A549 (cell line): ENCODE measurements around the gene FAM161A. TPM values are rescaled to one million over a fixed set of nuclear protein-coding genes. Genes with fewer than 3 reads are reported as not detected.
"Not testable (repeated sequence)": the region's sequence is repeated elsewhere in the genome, so short reads cannot be mapped to it uniquely, and the experiment has no call there.

Source experiments
- ATAC-seq, 2 experiments: fragments of 200-7000 bp in 1 of 2; fragments of >200 bp in 1 of 2; cut with Nextera tagmentation in 1 of 2; cut with Tn5 transposase in 1 of 2; 3 replicates each; pipeline versions ENCODE4 v1.8.0 to v1.9.1; 2018 to 2020; ENCODE audit warnings: mild to moderate bottlenecking in 1 of 2, moderate library complexity in 1 of 2
- CTCF ChIA-PET: fragments of 300-600 bp; sonication (Branson Sonifier 250); formaldehyde crosslinking; extraction: SDS; loops from one replicate; lab custom pipeline; 2021; ENCODE audit warnings: antibody characterized with exemption, inconsistent platforms; lab: Yijun Ruan, JAX
- POLR2A ChIA-PET: fragments of 350-600 bp; formaldehyde crosslinking; extraction: SDS; loops from one replicate; lab custom pipeline; 2021; ENCODE audit warnings: antibody characterized with exemption, inconsistent platforms; lab: Yijun Ruan, JAX
- DNase-seq, 2 experiments: peaks; one replicate each; pipeline versions ENCODE4 v3.0.0 to v3.0.0-alpha.2; 2011 to 2016; ENCODE audit warnings: low read depth in 1 of 2, low spot score in 1 of 2
- FAIRE-seq: peaks from 2 replicates; lab custom pipeline; 2011; peaks lifted over from hg19 to GRCh38; lab: Jason Lieb, UNC
- H3K27ac ChIP-seq, 2 experiments: fragments of >200 bp; sonication (Bioruptor Twin); formaldehyde crosslinking; 3 replicates each; pipeline ENCODE4 v1.5.1; 2016 to 2017
- H3K4me1 ChIP-seq: fragments of >200 bp; sonication (Bioruptor Twin); formaldehyde crosslinking; 3 replicates; pipeline ENCODE4 v1.6.1; 2016
- H3K4me2 ChIP-seq: fragments of >200 bp; sonication (Bioruptor Twin); formaldehyde crosslinking; 3 replicates; pipeline ENCODE4 v1.6.1; 2016
- H3K4me3 ChIP-seq: fragments of >200 bp; sonication (Bioruptor Twin); formaldehyde crosslinking; 3 replicates; pipeline ENCODE4 v1.5.1; 2016
- H3K9me3 ChIP-seq: fragments of >200 bp; sonication (Bioruptor Twin); formaldehyde crosslinking; 3 replicates; pipeline ENCODE4 v1.6.1; 2016
- E2F6 ChIP-seq: IDR thresholded peaks from 2 replicates; pipeline ENCODE4 v1.6.1; 2012; ENCODE audit warnings: low read depth, borderline replicate concordance
- ESRRA ChIP-seq: fragments of 150-350 bp; IDR thresholded peaks from 2 replicates; pipeline ENCODE4 v1.6.1; 2014; ENCODE audit warnings: mild to moderate bottlenecking, low read length, borderline replicate concordance
- FOSL2 ChIP-seq, 2 experiments: fragments of 450-650 bp in 1 of 2; fragments of >200 bp in 1 of 2; sonication (Bioruptor Twin) in 1 of 2; formaldehyde crosslinking; IDR thresholded peaks; 2 replicates each; pipeline versions ENCODE4 v1.5.0 to v1.6.1; 2016 to 2020; ENCODE audit warnings: mild to moderate bottlenecking in 1 of 2, moderate library complexity in 1 of 2
- GATA3 ChIP-seq: IDR thresholded peaks from 2 replicates; pipeline ENCODE4 v1.6.1; 2012; ENCODE audit warnings: borderline replicate concordance
- HDAC2 ChIP-seq: fragments of 200-600 bp; sonication (generic); IDR thresholded peaks from 2 replicates; pipeline ENCODE4 v1.6.1; 2016
- HEYL ChIP-seq: fragments of 250-450 bp; sonication (Bioruptor Pico); IDR thresholded peaks from 2 replicates; pipeline ENCODE4 v1.8.0; 2021; ENCODE audit warnings: mild to moderate bottlenecking, moderate library complexity
- HMGXB4 ChIP-seq: fragments of 250-450 bp; sonication (Bioruptor Pico); IDR thresholded peaks from 2 replicates; pipeline ENCODE4 v1.5.0; 2021; ENCODE audit warnings: mild to moderate bottlenecking, moderate library complexity, borderline replicate concordance
- HOXA7 ChIP-seq: fragments of 250-450 bp; sonication (Bioruptor Pico); IDR thresholded peaks from 2 replicates; pipeline ENCODE4 v1.5.0; 2020; ENCODE audit warnings: mild to moderate bottlenecking, moderate library complexity
- JUN ChIP-seq, 2 experiments: fragments of >200 bp; sonication (Bioruptor Twin); formaldehyde crosslinking; IDR thresholded peaks; 2 replicates in 1 of 2; 3 replicates in 1 of 2; pipeline ENCODE4 v1.6.1; 2016 to 2017
- MAZ ChIP-seq: fragments of 150-350 bp; IDR thresholded peaks from 2 replicates; pipeline ENCODE4 v1.6.1; 2014; ENCODE audit warnings: antibody characterized with exemption, low read depth, low read length, borderline replicate concordance
- MYC ChIP-seq: IDR thresholded peaks from 2 replicates; pipeline ENCODE4 v1.6.1; 2012; ENCODE audit warnings: mild to moderate bottlenecking, inconsistent platforms, low read length, improper control_type of control experiment, borderline replicate concordance
- NFE2L2 ChIP-seq: fragments of 150-350 bp; conservative IDR thresholded peaks from 2 replicates; pipeline ENCODE4 v1.6.1; 2014; ENCODE audit warnings: low read length
- NR3C1 ChIP-seq: fragments of >200 bp; sonication (Bioruptor Twin); formaldehyde crosslinking; IDR thresholded peaks from 3 replicates; pipeline ENCODE4 v1.6.1; 2017
- PHF8 ChIP-seq: fragments of 200-600 bp; sonication (generic); IDR thresholded peaks from 2 replicates; pipeline ENCODE4 v1.6.1; 2016; ENCODE audit warnings: low read depth, mild to moderate bottlenecking, antibody characterized with exemption, moderate library complexity, borderline replicate concordance
- RFX5 ChIP-seq: fragments of 450-650 bp; IDR thresholded peaks from 2 replicates; pipeline ENCODE4 v1.7.1; 2014; ENCODE audit warnings: antibody characterized with exemption, mild to moderate bottlenecking, moderate library complexity
- SREBF2 ChIP-seq: fragments of 450-650 bp; IDR thresholded peaks from 2 replicates; pipeline ENCODE4 v1.6.1; 2014; ENCODE audit warnings: mild to moderate bottlenecking, moderate library complexity
- TFCP2L1 ChIP-seq: fragments of 250-450 bp; sonication (Bioruptor Pico); IDR thresholded peaks from 2 replicates; pipeline ENCODE4 v1.5.0; 2021; ENCODE audit warnings: mild to moderate bottlenecking
- ZNF302 ChIP-seq: fragments of 250-450 bp; sonication (Bioruptor Pico); IDR thresholded peaks from 2 replicates; pipeline ENCODE4 v1.9.0; 2021; ENCODE audit warnings: inconsistent platforms, mild to moderate bottlenecking, moderate library complexity
- WGBS: methylation state at CpG from one replicate; pipeline ENCODE4 v1.1.6; 2017; ENCODE audit errors: missing lambda C conversion rate; 5-methylcytosine and 5-hydroxymethylcytosine counted together
- polyA plus RNA-seq, 4 experiments: library from polyadenylated mRNA; depleted of rRNA in 3 of 4; stranded (reverse); fragments of >200 nt; fragmentation: RNase III in 1 of 4; extraction: RNeasy Plus Mini Kit Qiagen cat#74134 plus additional on column Dnase treatment in 1 of 4; gene quantifications; 2 replicates in 3 of 4; 3 replicates in 1 of 4; pipeline ENCODE4 v1.2.3, GENCODE V29; 2011 to 2017

The FAM161A gene
- polyA plus RNA-seq, 2 of the 4 experiments (the other 2 are of a cell fraction) = 5.8 to 11.8 TPM

GRCh38 chr2:61876400-61876799 lies 22.5 kb upstream of the FAM161A start:
- no peak for ATAC-seq
- H3K4me1 ChIP-seq = peaks cover 41% of the 10 kb centered on the region
- H3K4me3 ChIP-seq = no peak overlapping the region
- ChIA-PET POLR2A (no interaction called here), CTCF (interaction anchor here (1.1 kb wide), 1 partner anchor 25 kb away, joined by 5 read pairs; no protein-coding TSS in a partner anchor)
- 70% methylated on average over 1 of the region's 1 CpG for WGBS
- peak overlapping the region; percentile 2 to 65; a peak in 2 of 6 replicates for H3K27ac ChIP-seq
- no peak for TF ChIP-seq HEYL
- TF ChIP-seq NFE2L2 = no peak
- no peak for TF ChIP-seq HMGXB4
- TF ChIP-seq RFX5 = no peak
- TF ChIP-seq GATA3 = no peak
- TF ChIP-seq MYC = no peak
- no peak for TF ChIP-seq MAZ
- no peak for TF ChIP-seq ESRRA
- no peak for TF ChIP-seq SREBF2
- H3K4me2 ChIP-seq = no peak overlapping the region
- H3K9me3 ChIP-seq = no peaks in the 10 kb centered on the region
- FAIRE-seq = no peak
- DNase-seq = no peak

- WGBS = 92% methylated on average over 14 of the region's 14 CpGs
- H3K27ac ChIP-seq; DNase-seq; CTCF ChIA-PET; FAIRE-seq; ATAC-seq; H3K4me1 ChIP-seq; H3K4me2 ChIP-seq; H3K4me3 ChIP-seq; TF ChIP-seq FOSL2 (IDR thresholded peaks at IDR 0.05): not testable (repeated sequence)
- TF ChIP-seq JUN (IDR thresholded peaks at IDR 0.05) (peak in 1 of 2 experiments; percentile 26; a peak in 1 of 5 replicates), FOSL2 (CRISPR knock-in tag; IDR thresholded peaks at IDR 0.05) (peak; percentile 50)
- TF ChIP-seq, all 56 proteins: peak for 2; not testable (repeated sequence) for 54
- H3K9me3 ChIP-seq = not testable (repeated sequence)
- POLR2A ChIA-PET = interaction anchor here (3.4 kb wide), 1 partner anchor 12 kb away, joined by 19 read pairs; the partner anchor contains the start of gene FAM161A
Measured at GRCh38 chr2:61866482-61867089, 12.7 kb upstream of the FAM161A start.

GRCh38 chr2:61862085-61862484 lies 8.2 kb upstream of the FAM161A start:
- CTCF ChIA-PET = interaction anchor here (0.8 kb wide), 1 partner anchor 8 kb away, joined by 3 read pairs; the partner anchor contains the start of gene FAM161A
- Histone ChIP-seq H3K4me1 (no peaks in the 10 kb centered on the region), H3K4me2 (no peak overlapping the region), H3K4me3 (no peak overlapping the region), H3K9me3 (no peaks in the 10 kb centered on the region), H3K27ac (no peak overlapping the region)
- no peak for ATAC-seq
- FAIRE-seq = no peak
- DNase-seq = no peak
- TF ChIP-seq TFCP2L1 (no peak), MYC (no peak), E2F6 (no peak), HOXA7 (CRISPR knock-in tag) (no peak), NR3C1 (no peak), PHF8 (no peak), HDAC2 (no peak), ZNF302 (CRISPR knock-in tag) (no peak)
- POLR2A ChIA-PET = no interaction called here
- WGBS = 94% methylated on average over 5 of the region's 5 CpGs
